K562 (cell line): ENCODE measurements around the gene ELMOD1. TPM values are rescaled to one million over a fixed set of nuclear protein-coding genes. Genes with fewer than 3 reads are reported as not detected.

Experiments used
- BRD4 ChIP-seq: fragments of 200-600 bp; sonication (generic); IDR thresholded peaks from 2 replicates; pipeline ENCODE4 v1.6.1; 2017; ENCODE audit warnings: inconsistent platforms
- CTCF ChIP-seq, 3 experiments: IDR thresholded peaks in 2 of 3; conservative IDR thresholded peaks in 1 of 3; 2 replicates each; pipeline ENCODE4 v1.5.1; 2011 to 2012; ENCODE audit warnings: low read length in 3 of 3, mild to moderate bottlenecking in 3 of 3, control low read depth in 2 of 3, improper control_type of control experiment in 1 of 3, inconsistent platforms in 1 of 3, low read depth in 1 of 3, mixed read lengths in 1 of 3, moderate library complexity in 1 of 3; ENCODE audit not compliant: insufficient read depth in 2 of 3
- GATAD2B ChIP-seq: fragments of 450-650 bp; IDR thresholded peaks from 2 replicates; pipeline ENCODE4 v1.6.1; 2017; ENCODE audit warnings: mild to moderate bottlenecking, borderline replicate concordance
- JUNB ChIP-seq: fragments of 450-650 bp; formaldehyde crosslinking; conservative IDR thresholded peaks from 2 replicates; pipeline ENCODE4 v1.4.0; 2020; ENCODE audit warnings: mild to moderate bottlenecking
- JUND ChIP-seq, 2 experiments: IDR thresholded peaks; 2 replicates in 1 of 2; 3 replicates in 1 of 2; pipeline ENCODE4 v1.6.1; 2011; ENCODE audit warnings: borderline replicate concordance in 2 of 2, low read depth in 2 of 2, low read length in 2 of 2, improper control_type of control experiment in 1 of 2, missing biosample characterization in 1 of 2, missing genetic modification characterization in 1 of 2, missing genetic modification reagents in 1 of 2
- MAZ ChIP-seq, 2 experiments: fragments of 450-650 bp in 1 of 2; sonication (generic) in 1 of 2; formaldehyde crosslinking; IDR thresholded peaks in 1 of 2; conservative IDR thresholded peaks in 1 of 2; 2 replicates each; pipeline versions ENCODE4 v1.4.0 to v1.5.0; 2020; ENCODE audit warnings: mild to moderate bottlenecking in 1 of 2, missing genetic modification reagents in 1 of 2
- MTA3 ChIP-seq: fragments of 450-650 bp; formaldehyde crosslinking; IDR thresholded peaks from 2 replicates; pipeline ENCODE4 v1.6.1; 2017; ENCODE audit warnings: mild to moderate bottlenecking, borderline replicate concordance
- MTF1 ChIP-seq: fragments of 250-450 bp; sonication (Bioruptor Pico); IDR thresholded peaks from 2 replicates; pipeline ENCODE4 v1.9.0; 2021; ENCODE audit warnings: moderate library complexity, mild to moderate bottlenecking, inconsistent platforms, borderline replicate concordance
- PPARD ChIP-seq: fragments of 250-450 bp; sonication (Bioruptor Pico); IDR thresholded peaks from 2 replicates; pipeline ENCODE4 v1.8.0; 2022; ENCODE audit warnings: inconsistent platforms, mild to moderate bottlenecking, moderate library complexity
- RBM14 ChIP-seq: fragments of 200-400 bp; formaldehyde crosslinking; IDR thresholded peaks from 2 replicates; pipeline ENCODE4 v1.6.1; 2018; ENCODE audit warnings: low read depth, mild to moderate bottlenecking, low read length, moderate library complexity, borderline replicate concordance; ENCODE audit not compliant: insufficient read depth
- SPI1 ChIP-seq: IDR thresholded peaks from 2 replicates; pipeline ENCODE4 v1.6.1; 2011; ENCODE audit warnings: low read depth, low read length, control low read depth, borderline replicate concordance
- SRSF3 ChIP-seq: fragments of 200-400 bp; formaldehyde crosslinking; IDR thresholded peaks from 2 replicates; pipeline ENCODE4 v1.6.1; 2016; ENCODE audit warnings: mild to moderate bottlenecking, low read length, moderate library complexity; ENCODE audit not compliant: insufficient read depth
- SUPT5H ChIP-seq: fragments of 450-650 bp; IDR thresholded peaks from 2 replicates; pipeline ENCODE4 v1.6.1; 2016
- ZBTB7A ChIP-seq: IDR thresholded peaks from 2 replicates; pipeline ENCODE4 v1.6.1; 2011; ENCODE audit warnings: low read depth, mild to moderate bottlenecking, low read length, moderate library complexity, borderline replicate concordance; ENCODE audit not compliant: control insufficient read depth
- ZNF584 ChIP-seq: fragments of 200-800 bp; sonication (Bioruptor generic); IDR thresholded peaks from 2 replicates; pipeline ENCODE4 v1.6.1; 2016; ENCODE audit warnings: low read depth, mild to moderate bottlenecking, missing genetic modification characterization, missing compliant biosample characterization
- polyA plus RNA-seq, 8 experiments: library from polyadenylated mRNA; depleted of rRNA in 4 of 8; stranded (reverse) in 5 of 8; unstranded in 3 of 8; fragments of >200 nt; fragmentation: Nextera tagmentation in 2 of 8; fragmentation: Illumina TruSeq in 1 of 8; extraction: Ambion mirVana in 2 of 8; extraction: Trizol in 1 of 8; gene quantifications; 2 replicates each; pipeline versions ENCODE4 v1.2.1 to v1.2.3, GENCODE V29; 2011 to 2014; ENCODE audit warnings: inconsistent platforms in 1 of 8, missing spikeins in 1 of 8
- total RNA-seq, 7 experiments: library from RNA; depleted of rRNA in 6 of 7; stranded (reverse); fragments of >200 nt in 6 of 7; fragmentation: Illumina TruSeq in 2 of 7; extraction: Trizol in 2 of 7; gene quantifications; 2 replicates each; pipeline versions ENCODE4 v1.2.1 to v1.2.3, GENCODE V29; 2011 to 2021; ENCODE audit warnings: low replicate concordance in 1 of 7
- TF ChIP-seq, protein P1 (sequence below): fragments of 450-650 bp; IDR thresholded peaks from 2 replicates; pipeline ENCODE4 v1.6.1; 2017; ENCODE audit warnings: antibody characterized with exemption, mild to moderate bottlenecking

Gene ELMOD1
- total and polyA plus RNA-seq, 9 of the 15 experiments (the other 6 are each of a cell fraction or from before 2014, with no cell fraction given) = not detected

DNA sequence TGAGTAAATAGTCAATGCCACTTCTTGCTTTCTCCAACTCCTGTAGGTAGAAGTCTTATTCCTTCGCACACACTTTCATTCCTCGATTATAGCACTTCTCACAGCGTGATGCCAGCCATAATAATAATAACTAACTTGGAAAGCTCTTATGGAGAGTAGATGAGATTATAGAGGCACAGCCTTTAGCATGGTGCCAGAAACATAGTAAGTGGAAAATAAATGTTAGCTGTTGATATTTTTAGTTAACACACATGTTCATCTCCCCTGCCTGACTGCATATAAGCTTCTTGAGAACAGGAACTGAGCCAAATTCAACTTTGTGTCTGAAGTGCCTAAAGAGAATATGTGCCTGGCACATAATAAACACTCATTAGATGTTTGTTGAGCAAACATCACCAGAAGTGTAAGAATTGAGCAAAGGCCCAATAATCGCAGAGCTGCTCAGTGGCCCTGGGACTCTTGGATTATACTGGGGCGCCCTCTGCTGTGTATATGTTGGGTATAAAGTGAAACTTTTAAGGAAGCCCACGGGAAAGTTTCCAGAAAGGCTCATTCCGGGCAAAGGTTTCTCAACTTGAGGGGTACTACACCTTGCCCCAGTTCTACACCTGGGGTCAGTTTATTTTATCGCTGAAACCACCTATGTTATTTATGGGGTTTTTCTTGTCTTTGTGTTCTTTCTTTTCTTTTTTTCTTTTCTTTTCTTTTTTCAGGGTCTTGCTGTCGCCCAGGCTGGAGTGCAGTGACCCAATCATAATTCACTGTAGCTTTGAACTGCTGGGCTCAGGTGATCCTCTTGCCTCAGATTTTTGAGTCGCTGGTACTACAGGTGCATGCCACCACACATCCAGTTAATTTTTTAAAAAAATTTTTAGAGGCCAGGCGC is 98.6 kb downstream of the ELMOD1 start (continued):
- TF ChIP-seq, protein P1, sequence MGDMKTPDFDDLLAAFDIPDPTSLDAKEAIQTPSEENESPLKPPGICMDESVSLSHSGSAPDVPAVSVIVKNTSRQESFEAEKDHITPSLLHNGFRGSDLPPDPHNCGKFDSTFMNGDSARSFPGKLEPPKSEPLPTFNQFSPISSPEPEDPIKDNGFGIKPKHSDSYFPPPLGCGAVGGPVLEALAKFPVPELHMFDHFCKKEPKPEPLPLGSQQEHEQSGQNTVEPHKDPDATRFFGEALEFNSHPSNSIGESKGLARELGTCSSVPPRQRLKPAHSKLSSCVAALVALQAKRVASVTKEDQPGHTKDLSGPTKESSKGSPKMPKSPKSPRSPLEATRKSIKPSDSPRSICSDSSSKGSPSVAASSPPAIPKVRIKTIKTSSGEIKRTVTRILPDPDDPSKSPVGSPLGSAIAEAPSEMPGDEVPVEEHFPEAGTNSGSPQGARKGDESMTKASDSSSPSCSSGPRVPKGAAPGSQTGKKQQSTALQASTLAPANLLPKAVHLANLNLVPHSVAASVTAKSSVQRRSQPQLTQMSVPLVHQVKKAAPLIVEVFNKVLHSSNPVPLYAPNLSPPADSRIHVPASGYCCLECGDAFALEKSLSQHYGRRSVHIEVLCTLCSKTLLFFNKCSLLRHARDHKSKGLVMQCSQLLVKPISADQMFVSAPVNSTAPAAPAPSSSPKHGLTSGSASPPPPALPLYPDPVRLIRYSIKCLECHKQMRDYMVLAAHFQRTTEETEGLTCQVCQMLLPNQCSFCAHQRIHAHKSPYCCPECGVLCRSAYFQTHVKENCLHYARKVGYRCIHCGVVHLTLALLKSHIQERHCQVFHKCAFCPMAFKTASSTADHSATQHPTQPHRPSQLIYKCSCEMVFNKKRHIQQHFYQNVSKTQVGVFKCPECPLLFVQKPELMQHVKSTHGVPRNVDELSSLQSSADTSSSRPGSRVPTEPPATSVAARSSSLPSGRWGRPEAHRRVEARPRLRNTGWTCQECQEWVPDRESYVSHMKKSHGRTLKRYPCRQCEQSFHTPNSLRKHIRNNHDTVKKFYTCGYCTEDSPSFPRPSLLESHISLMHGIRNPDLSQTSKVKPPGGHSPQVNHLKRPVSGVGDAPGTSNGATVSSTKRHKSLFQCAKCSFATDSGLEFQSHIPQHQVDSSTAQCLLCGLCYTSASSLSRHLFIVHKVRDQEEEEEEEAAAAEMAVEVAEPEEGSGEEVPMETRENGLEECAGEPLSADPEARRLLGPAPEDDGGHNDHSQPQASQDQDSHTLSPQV = no peak
- TF ChIP-seq MTF1 (CRISPR knock-in tag) (no peak), PPARD (CRISPR knock-in tag) (no peak), SPI1 (0 out of 2 replicates have a peak, but pooled peaks have one; percentile 42), MTA3 (no peak), JUND (IDR thresholded peaks at IDR 0.05; ENCODE audit: borderline replicate concordance, low read depth, low read length) (no peak), JUND (tag; IDR thresholded peaks at IDR 0.05; ENCODE audit: borderline replicate concordance, low read depth, low read length) (no peak), RBM14 (no peak), CTCF (IDR thresholded peaks at IDR 0.05 in 2 of 3, conservative IDR thresholded peaks at IDR 0.05 in 1 of 3; ENCODE audit: insufficient read depth in 2 of 3, low read depth in 1 of 3, low read length in 3 of 3) (peak; percentile 64 to 86 (median 79)), ZBTB7A (no peak), SRSF3 (no peak), GATAD2B (0 out of 2 replicates have a peak, but pooled peaks have one; percentile 17), JUNB (CRISPR knock-in tag) (no peak), MAZ (CRISPR knock-in tag; conservative IDR thresholded peaks at IDR 0.05 in 1 of 2, IDR thresholded peaks at IDR 0.05 in 1 of 2) (0 out of 4 replicates have a peak, but pooled peaks of 1 of the 2 experiments have one; percentile 21), BRD4 (no peak), ZNF584 (CRISPR knock-in tag) (no peak), SUPT5H (no peak)
